GM10266 (cell line): Measurements from ENCODE around the gene MYCN.
"Not testable (repeated sequence)": the region's sequence is repeated elsewhere in the genome, so short reads cannot be mapped to it uniquely, and the experiment has no call there.

ENCODE experiments used
- DNase-seq: peaks from one replicate; pipeline ENCODE4 v3.0.0; 2012; ENCODE audit errors: extremely low spot score
- TF ChIP-seq, protein P1 (sequence below): IDR thresholded peaks from 2 replicates; pipeline ENCODE4 v1.5.1; 2012; ENCODE audit warnings: mild to moderate bottlenecking, low read depth; ENCODE audit not compliant: control insufficient read depth, insufficient read depth; ENCODE audit errors: missing control alignments

Gene MYCN

DNA sequence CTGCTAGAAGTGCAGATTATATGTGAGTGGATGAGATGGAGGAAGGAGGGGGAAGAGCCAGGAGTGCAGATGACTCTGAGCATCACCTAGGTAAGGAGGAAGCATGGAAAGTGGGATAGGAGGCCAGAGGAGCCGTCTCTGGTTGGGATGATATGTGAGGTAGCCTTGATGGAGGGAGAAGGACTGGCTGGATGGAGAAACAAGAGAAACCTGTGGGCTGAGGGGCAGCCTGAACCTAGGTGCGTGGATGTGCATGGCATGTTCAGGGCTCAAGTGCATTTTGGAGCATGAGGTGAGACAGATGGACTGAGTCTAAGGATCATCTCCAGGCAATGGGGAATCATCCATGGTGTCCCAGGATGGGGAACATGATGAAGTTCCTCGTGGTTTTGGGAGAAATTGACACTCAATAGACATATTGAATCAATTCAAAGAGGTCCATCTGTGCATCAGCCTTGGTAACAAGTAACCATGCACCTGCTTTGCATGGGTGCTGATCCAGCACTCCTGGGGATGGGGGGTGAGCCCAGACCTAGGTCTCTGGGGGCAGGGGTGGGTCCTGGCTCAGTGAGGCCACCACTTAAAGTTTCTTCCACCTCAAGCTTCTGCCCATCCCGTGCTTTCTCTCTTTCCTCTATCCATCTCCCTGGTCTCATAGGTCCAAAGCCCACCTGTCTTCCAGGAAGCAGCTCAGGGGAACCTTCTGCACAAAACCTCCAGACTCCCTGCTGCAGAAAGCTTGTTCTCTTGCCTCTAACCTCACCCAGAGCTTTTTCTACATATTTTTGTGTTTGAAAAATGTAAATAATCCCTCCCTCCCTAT lies 19.2 kb downstream of the MYCN start:
- DNase-seq = no peak
- TF ChIP-seq, protein P1, sequence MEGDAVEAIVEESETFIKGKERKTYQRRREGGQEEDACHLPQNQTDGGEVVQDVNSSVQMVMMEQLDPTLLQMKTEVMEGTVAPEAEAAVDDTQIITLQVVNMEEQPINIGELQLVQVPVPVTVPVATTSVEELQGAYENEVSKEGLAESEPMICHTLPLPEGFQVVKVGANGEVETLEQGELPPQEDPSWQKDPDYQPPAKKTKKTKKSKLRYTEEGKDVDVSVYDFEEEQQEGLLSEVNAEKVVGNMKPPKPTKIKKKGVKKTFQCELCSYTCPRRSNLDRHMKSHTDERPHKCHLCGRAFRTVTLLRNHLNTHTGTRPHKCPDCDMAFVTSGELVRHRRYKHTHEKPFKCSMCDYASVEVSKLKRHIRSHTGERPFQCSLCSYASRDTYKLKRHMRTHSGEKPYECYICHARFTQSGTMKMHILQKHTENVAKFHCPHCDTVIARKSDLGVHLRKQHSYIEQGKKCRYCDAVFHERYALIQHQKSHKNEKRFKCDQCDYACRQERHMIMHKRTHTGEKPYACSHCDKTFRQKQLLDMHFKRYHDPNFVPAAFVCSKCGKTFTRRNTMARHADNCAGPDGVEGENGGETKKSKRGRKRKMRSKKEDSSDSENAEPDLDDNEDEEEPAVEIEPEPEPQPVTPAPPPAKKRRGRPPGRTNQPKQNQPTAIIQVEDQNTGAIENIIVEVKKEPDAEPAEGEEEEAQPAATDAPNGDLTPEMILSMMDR = no peak

DNA sequence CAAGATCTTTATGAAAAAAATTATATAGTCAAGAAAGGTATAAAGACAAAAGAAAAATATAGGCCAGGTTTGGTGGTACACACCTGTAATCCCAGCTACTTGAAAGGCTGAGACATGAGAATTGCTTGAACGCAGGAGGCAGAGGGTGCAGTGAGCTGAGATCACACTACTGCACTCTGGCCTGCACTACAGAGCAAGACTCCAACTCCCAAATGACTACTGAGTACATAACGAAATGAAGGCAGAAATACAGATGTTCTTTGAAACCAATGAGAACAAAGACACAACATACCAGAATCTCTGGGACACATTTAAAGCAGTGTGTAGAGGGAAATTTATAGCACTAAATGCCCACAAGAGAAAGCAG lies 19.8 kb downstream of the MYCN start:
- not testable (repeated sequence) for DNase-seq

DNA sequence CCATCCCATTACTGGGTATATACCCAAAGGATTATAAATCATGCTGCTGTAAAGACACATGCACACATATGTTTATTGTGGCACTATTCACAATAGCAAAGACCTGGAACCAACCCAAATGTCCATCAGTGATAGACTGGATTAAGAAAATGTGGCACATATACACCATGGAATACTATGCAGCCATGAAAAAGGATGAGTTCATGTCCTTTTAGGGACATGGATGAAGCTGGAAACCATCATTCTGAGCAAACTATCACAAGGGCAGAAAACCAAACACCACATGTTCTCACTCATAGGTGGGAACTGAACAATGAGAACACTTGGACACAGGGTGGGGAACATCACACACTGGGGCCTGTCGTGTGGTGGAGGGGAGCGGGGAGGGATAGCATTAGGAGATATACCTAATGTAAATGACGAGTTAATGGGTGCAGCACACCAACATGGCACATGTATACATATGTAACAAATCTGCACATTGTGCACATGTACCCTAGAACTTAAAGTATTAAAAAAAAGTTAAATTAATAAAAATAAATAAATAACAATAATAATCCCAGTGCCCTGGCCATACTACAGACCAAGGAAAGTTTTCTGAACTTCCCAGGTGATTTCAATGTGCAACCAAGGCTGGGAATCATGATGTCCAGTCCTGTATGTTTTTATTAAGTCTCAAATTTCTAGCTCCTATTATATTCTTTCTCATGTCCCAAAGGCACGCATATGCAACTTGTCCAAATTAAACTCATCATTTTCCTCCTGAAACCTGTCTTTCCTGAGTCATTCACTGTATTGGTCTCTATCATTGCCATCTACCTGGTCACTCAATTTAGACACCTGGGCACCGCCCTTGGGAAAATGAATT lies 23.0 kb downstream of the MYCN start:
- DNase-seq = not testable (repeated sequence)

DNA sequence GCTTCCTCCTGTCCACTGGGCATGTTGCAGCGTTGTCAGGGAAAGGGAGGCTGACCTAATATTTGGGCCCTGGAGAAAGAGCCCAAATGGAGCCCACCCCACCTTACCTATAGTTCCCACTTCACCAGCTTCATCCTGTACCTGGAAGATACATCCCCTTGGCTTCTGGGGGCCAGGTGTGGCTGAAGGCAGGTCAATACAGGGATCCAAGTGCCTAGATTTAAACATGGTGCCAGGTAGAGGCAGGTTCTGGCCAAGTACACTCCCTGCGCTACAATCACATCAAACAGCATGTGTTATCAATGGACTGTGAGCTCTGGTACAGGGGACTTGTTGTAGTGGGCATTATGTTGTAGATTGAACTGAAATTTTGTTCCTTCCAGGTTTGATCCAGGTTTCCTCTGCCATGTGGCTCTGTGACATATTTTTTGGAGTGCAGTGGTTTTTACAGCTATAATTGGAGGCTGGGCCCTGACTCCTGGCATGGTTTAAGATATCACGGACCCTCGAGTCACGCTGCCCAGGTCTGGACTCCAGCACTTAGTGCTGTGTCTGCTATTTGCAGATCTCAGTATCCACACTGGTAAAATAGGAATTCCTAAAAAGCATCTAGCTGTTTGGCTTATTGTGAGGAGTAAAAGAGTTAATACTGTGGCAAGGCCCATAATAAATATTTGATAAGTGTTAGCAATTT lies 23.8 kb downstream of the MYCN start:
- TF ChIP-seq, protein P1 = no peak
- no peak for DNase-seq

DNA sequence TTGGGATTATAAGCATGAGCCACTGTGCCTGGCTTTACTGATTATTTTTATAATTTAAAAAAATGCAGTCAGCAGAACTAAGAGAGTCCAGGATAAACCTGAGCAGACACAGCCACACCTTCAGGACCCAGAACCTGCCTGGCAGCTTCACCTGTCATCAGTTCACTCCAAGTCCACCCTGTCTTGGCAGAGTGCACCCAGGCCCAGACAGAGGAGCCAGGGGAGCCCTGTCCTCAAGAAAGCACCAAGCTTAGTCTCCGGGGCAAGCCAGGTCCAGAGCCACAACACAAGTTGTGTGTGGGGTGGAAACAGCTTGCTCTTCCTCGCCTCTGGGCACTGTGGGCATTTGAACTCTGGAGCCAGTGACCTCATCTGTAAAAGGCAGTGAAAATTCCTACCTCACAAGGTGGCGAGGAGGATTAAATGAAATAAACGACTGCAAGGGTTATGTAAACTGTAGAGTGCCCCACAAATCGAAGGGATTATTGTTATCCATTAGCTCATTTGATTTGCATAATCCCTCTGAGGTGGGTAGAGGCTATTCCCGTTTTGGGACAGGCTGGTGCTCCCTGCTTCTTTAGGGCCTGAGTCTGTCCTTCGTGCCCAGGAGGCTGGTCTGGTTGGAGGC lies 24.7 kb downstream of the MYCN start:
- TF ChIP-seq, protein P1 = no peak
- DNase-seq = no peak

DNA sequence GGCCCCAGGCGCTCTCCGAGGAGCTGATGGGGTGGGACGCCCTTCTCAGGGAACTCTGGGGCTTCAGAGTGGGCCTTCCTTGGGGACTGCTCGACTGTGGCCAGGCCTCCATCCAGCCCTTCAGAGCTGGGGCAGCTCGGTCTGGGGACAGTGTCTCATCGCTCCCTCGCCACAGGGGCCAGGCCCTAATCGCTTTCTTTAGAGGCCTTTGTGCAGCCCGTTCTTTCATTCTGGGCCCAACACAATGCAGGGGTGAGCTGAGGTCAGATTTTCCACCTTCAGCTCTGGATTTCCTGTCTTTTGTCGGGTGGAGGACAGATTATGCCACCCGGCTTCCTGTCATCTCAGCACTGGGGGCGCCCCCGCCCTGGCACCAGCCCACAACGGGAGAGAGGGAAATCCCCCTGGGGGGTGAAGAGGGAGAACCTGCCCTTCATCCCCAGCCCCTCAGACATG lies 25.2 kb downstream of the MYCN start:
- DNase-seq = no peak
- TF ChIP-seq, protein P1 = no peak

DNA sequence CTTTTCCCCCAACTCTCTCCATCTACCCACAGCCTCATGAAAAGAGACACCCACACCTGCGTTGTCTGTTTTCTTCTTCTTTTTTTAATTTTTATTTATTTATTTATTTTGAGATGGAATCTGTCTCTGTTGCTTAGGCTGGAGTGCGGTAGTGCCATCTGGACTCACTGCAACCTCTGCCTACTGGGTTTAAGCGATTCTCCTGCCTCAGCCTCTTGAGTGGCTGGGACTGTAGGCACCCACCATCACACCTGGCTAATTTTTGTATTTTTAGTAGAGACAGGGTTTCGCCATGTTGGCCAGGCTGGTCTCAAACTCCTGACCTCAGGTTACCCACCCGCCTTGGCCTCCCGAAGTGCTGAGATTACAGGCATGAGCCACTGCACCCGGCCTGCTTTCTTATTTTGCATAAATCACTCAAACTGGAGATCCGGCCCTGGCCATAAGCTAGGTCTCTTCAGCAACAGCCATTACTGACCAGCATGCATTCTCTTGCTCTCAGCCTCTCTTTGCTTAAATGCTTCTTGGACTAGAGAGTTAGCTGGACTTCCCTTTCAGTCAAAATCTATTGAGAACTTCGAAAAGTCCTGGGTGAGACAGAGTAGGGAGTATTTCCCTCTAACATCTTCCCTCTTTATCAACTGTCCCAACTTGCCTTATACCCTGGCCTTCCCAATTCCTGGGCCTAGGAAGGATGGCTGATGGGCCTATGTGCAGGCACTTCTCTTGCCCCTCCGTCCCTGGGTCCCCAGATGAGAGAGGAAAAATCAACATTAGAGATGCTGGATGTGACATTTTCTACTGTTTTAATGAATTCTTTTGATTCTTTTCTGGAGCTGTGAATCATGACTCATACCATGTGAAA lies 27.3 kb downstream of the MYCN start:
- no peak for DNase-seq
- TF ChIP-seq, protein P1 = no peak
